ENCODE results near the gene SPATA2L.

GRCh38 chr16:89678258-89678657 is 23.2 kb downstream of the SPATA2L start:
- TF ChIP-seq CTCF (IDR thresholded peaks at IDR 0.05; ENCODE audit: borderline replicate concordance, extremely low read depth, low read length, poor library complexity, severe bottlenecking) (no peak), EZH2 (IDR thresholded peaks at IDR 0.05; ENCODE audit: borderline replicate concordance, low read depth, low read length, severe bottlenecking) (no peak)

All from DND-41 (cell line).